SJCRH30 (cell line): Measurements from ENCODE around the gene MX2. TPM values are rescaled to one million over a fixed set of nuclear protein-coding genes. Genes with fewer than 3 reads are reported as not detected.

Experiments
- DNase-seq, 2 experiments: peaks; one replicate each; pipeline ENCODE4 v3.0.0-alpha.2; 2015 to 2020
- H3K27ac ChIP-seq: fragments of 250-450 bp; sonication (Bioruptor Pico); 2 replicates; pipeline ENCODE4 v1.5.1; 2020; ENCODE audit warnings: mild to moderate bottlenecking, moderate library complexity
- H3K27me3 ChIP-seq: fragments of 250-450 bp; sonication (Bioruptor Pico); 2 replicates; pipeline ENCODE4 v1.5.1; 2020; ENCODE audit warnings: mild to moderate bottlenecking, moderate library complexity
- H3K36me3 ChIP-seq: fragments of 250-450 bp; sonication (Bioruptor Pico); 2 replicates; pipeline ENCODE4 v1.5.1; 2020; ENCODE audit warnings: mild to moderate bottlenecking, moderate library complexity
- H3K4me1 ChIP-seq: fragments of 250-450 bp; sonication (Bioruptor Pico); 2 replicates; pipeline ENCODE4 v1.5.1; 2020; ENCODE audit warnings: mild to moderate bottlenecking, moderate library complexity
- H3K4me3 ChIP-seq: fragments of 250-450 bp; sonication (Bioruptor Pico); 2 replicates; pipeline ENCODE4 v1.5.1; 2020; ENCODE audit warnings: mild to moderate bottlenecking, moderate library complexity
- H3K9me3 ChIP-seq: fragments of 250-450 bp; sonication (Bioruptor Pico); replicated peaks from 2 replicates; pipeline ENCODE4 v1.5.1; 2020; ENCODE audit warnings: mild to moderate bottlenecking, moderate library complexity
- total RNA-seq: library from RNA; depleted of rRNA; stranded (reverse); fragments of >200 nt; shearing (Covaris generic); gene quantifications from 2 replicates; pipeline ENCODE4 v1.2.3, GENCODE V29; 2014

MX2 gene
- total RNA-seq, 1 experiment from 2014 or later = not detected

- Histone ChIP-seq H3K36me3 (no peaks in the 10 kb centered on the region), H3K9me3 (no peaks in the 10 kb centered on the region), H3K27ac (no peak overlapping the region), H3K27me3 (peaks cover 17% of the 10 kb centered on the region; the same call in 1 of the 2 replicates), H3K4me1 (no peaks in the 10 kb centered on the region), H3K4me3 (no peak overlapping the region)
- no peak for DNase-seq
These were observed 36.5 kb upstream of the MX2 start for GRCh38 chr21:41325138-41325912.

GRCh38 chr21:41326414-41327080, 35.3 kb upstream of the MX2 start:
- Histone ChIP-seq H3K9me3 (no peaks in the 10 kb centered on the region), H3K27ac (no peak overlapping the region)
- no peak for DNase-seq

GRCh38 chr21:41327753-41328152, 34.1 kb upstream of the MX2 start:
- Histone ChIP-seq H3K36me3 (no peaks in the 10 kb centered on the region), H3K27me3 (peaks cover 7% of the 10 kb centered on the region; the same call in 1 of the 2 replicates), H3K27ac (no peak overlapping the region), H3K4me1 (no peaks in the 10 kb centered on the region), H3K9me3 (no peaks in the 10 kb centered on the region), H3K4me3 (no peak overlapping the region)
- no peak for DNase-seq

More at GRCh38 chr21:41326414-41327080, 35.3 kb upstream of the MX2 start:
- peaks cover 16% of the 10 kb centered on the region; the same call in 1 of the 2 replicates for H3K27me3 ChIP-seq
- no peaks in the 10 kb centered on the region for H3K36me3 ChIP-seq
- no peaks in the 10 kb centered on the region for H3K4me1 ChIP-seq
- H3K4me3 ChIP-seq = no peak overlapping the region

- Histone ChIP-seq H3K27ac (no peak overlapping the region), H3K9me3 (no peaks in the 10 kb centered on the region)
- no peak for DNase-seq
These were observed 32.9 kb upstream of the MX2 start for GRCh38 chr21:41328660-41329607.

GRCh38 chr21:41333752-41334151, 28.1 kb upstream of the MX2 start:
- no peaks in the 10 kb centered on the region for H3K4me1 ChIP-seq
- no peaks in the 10 kb centered on the region for H3K9me3 ChIP-seq
- no peaks in the 10 kb centered on the region for H3K36me3 ChIP-seq
- no peak overlapping the region for H3K27ac ChIP-seq
- DNase-seq = no peak
- H3K4me3 ChIP-seq = no peak overlapping the region
- H3K27me3 ChIP-seq = no peaks in the 10 kb centered on the region

More at GRCh38 chr21:41328660-41329607, 32.9 kb upstream of the MX2 start:
- H3K4me3 ChIP-seq = no peak overlapping the region
- H3K4me1 ChIP-seq = no peaks in the 10 kb centered on the region
- H3K36me3 ChIP-seq = no peaks in the 10 kb centered on the region
- H3K27me3 ChIP-seq = peaks cover under 1% of the 10 kb centered on the region; the same call in 1 of the 2 replicates

- H3K4me1 ChIP-seq = no peaks in the 10 kb centered on the region
- no peaks in the 10 kb centered on the region for H3K27me3 ChIP-seq
- H3K36me3 ChIP-seq = no peaks in the 10 kb centered on the region
- DNase-seq = no peak
- no peak overlapping the region for H3K4me3 ChIP-seq
- no peak overlapping the region for H3K27ac ChIP-seq
- no peaks in the 10 kb centered on the region for H3K9me3 ChIP-seq
These were observed 24.3 kb upstream of the MX2 start for GRCh38 chr21:41337515-41337914.

- no peaks in the 10 kb centered on the region for H3K9me3 ChIP-seq
- no peak overlapping the region for H3K4me3 ChIP-seq
- H3K4me1 ChIP-seq = no peaks in the 10 kb centered on the region
- no peaks in the 10 kb centered on the region for H3K36me3 ChIP-seq
- H3K27me3 ChIP-seq = no peaks in the 10 kb centered on the region
- DNase-seq = no peak
- no peak overlapping the region for H3K27ac ChIP-seq
These were observed 23.4 kb upstream of the MX2 start for GRCh38 chr21:41338455-41338854.

- Histone ChIP-seq H3K4me1 (no peaks in the 10 kb centered on the region), H3K27me3 (no peaks in the 10 kb centered on the region), H3K9me3 (no peaks in the 10 kb centered on the region), H3K4me3 (no peak overlapping the region), H3K27ac (no peak overlapping the region), H3K36me3 (no peaks in the 10 kb centered on the region)
- DNase-seq = no peak
These were observed 19.8 kb upstream of the MX2 start for GRCh38 chr21:41342035-41342434.

GRCh38 chr21:41344146-41344545, 17.7 kb upstream of the MX2 start:
- DNase-seq = no peak
- H3K9me3 ChIP-seq = no peaks in the 10 kb centered on the region
- peaks cover 9% of the 10 kb centered on the region; the same call in 1 of the 2 replicates for H3K27me3 ChIP-seq
- no peaks in the 10 kb centered on the region for H3K4me1 ChIP-seq
- no peaks in the 10 kb centered on the region for H3K36me3 ChIP-seq
- H3K4me3 ChIP-seq = no peak overlapping the region
- no peak overlapping the region for H3K27ac ChIP-seq

- Histone ChIP-seq H3K36me3 (no peaks in the 10 kb centered on the region), H3K27ac (no peak overlapping the region), H3K27me3 (peaks cover 9% of the 10 kb centered on the region; the same call in 1 of the 2 replicates), H3K9me3 (no peaks in the 10 kb centered on the region), H3K4me3 (no peak overlapping the region), H3K4me1 (no peaks in the 10 kb centered on the region)
- DNase-seq = no peak
These were observed 16.5 kb upstream of the MX2 start for GRCh38 chr21:41345356-41345755.

GRCh38 chr21:41345934-41346685, 15.7 kb upstream of the MX2 start:
- H3K4me3 ChIP-seq = no peak overlapping the region
- H3K27ac ChIP-seq = no peak overlapping the region
- no peaks in the 10 kb centered on the region for H3K4me1 ChIP-seq
- H3K9me3 ChIP-seq = no peaks in the 10 kb centered on the region
- H3K27me3 ChIP-seq = peaks cover 9% of the 10 kb centered on the region; the same call in 1 of the 2 replicates
- DNase-seq = no peak
- H3K36me3 ChIP-seq = no peaks in the 10 kb centered on the region

GRCh38 chr21:41346758-41347157, 15.1 kb upstream of the MX2 start:
- H3K27me3 ChIP-seq = peaks cover 9% of the 10 kb centered on the region; the same call in 1 of the 2 replicates
- no peak for DNase-seq
- H3K27ac ChIP-seq = no peak overlapping the region

GRCh38 chr21:41348434-41348833, 13.4 kb upstream of the MX2 start:
- H3K4me3 ChIP-seq = no peak overlapping the region
- peaks cover 9% of the 10 kb centered on the region; the same call in 1 of the 2 replicates for H3K27me3 ChIP-seq
- H3K4me1 ChIP-seq = no peaks in the 10 kb centered on the region
- H3K36me3 ChIP-seq = no peaks in the 10 kb centered on the region
- H3K27ac ChIP-seq = no peak overlapping the region
- H3K9me3 ChIP-seq = no peaks in the 10 kb centered on the region
- DNase-seq = no peak

More at GRCh38 chr21:41346758-41347157, 15.1 kb upstream of the MX2 start:
- no peaks in the 10 kb centered on the region for H3K4me1 ChIP-seq
- H3K9me3 ChIP-seq = no peaks in the 10 kb centered on the region
- H3K4me3 ChIP-seq = no peak overlapping the region
- H3K36me3 ChIP-seq = no peaks in the 10 kb centered on the region

- Histone ChIP-seq H3K27ac (no peak overlapping the region), H3K9me3 (no peaks in the 10 kb centered on the region), H3K4me1 (no peaks in the 10 kb centered on the region), H3K27me3 (peaks cover 9% of the 10 kb centered on the region; the same call in 1 of the 2 replicates), H3K4me3 (no peak overlapping the region), H3K36me3 (no peaks in the 10 kb centered on the region)
- DNase-seq = no peak
These were observed 12.7 kb upstream of the MX2 start for GRCh38 chr21:41349126-41349525.
